SK-N-SH treated with all-trans-retinoic acid at 6 μM for 48 hours (cell line): ENCODE data around the gene CGN.

ENCODE experiments used
- ATAC-seq: fragments of 200-7000 bp; cut with Tn5 transposase; 3 replicates; pipeline ENCODE4 v1.9.1; 2020; ENCODE audit warnings: mild to moderate bottlenecking, moderate library complexity
- ARNTL ChIP-seq: fragments of 450-650 bp; formaldehyde crosslinking; IDR thresholded peaks from 2 replicates; pipeline ENCODE4 v1.5.0; 2020; ENCODE audit warnings: low read depth, mild to moderate bottlenecking, moderate library complexity, borderline replicate concordance
- BACH2 ChIP-seq: fragments of 250-450 bp; sonication (Bioruptor Pico); IDR thresholded peaks from 2 replicates; pipeline ENCODE4 v1.9.0; 2021; ENCODE audit warnings: mild to moderate bottlenecking, borderline replicate concordance
- GLIS3 ChIP-seq: fragments of 250-450 bp; sonication (Bioruptor Pico); IDR thresholded peaks from 2 replicates; pipeline ENCODE4 v1.5.0; 2020; ENCODE audit warnings: mild to moderate bottlenecking, moderate library complexity
- ISL1 ChIP-seq: fragments of 250-450 bp; sonication (Bioruptor Pico); IDR thresholded peaks from 2 replicates; pipeline ENCODE4 v2.1.2; 2022; ENCODE audit warnings: mild to moderate bottlenecking, moderate library complexity
- OSR1 ChIP-seq: fragments of 250-450 bp; sonication (Bioruptor Pico); IDR thresholded peaks from 2 replicates; pipeline ENCODE4 v1.8.0; 2022; ENCODE audit warnings: moderate library complexity, mild to moderate bottlenecking, inconsistent platforms
- PATZ1 ChIP-seq: fragments of 250-450 bp; sonication (Bioruptor Pico); IDR thresholded peaks from 2 replicates; pipeline ENCODE4 v1.8.0; 2020; ENCODE audit warnings: mild to moderate bottlenecking, moderate library complexity, borderline replicate concordance
- POU6F1 ChIP-seq: fragments of 250-450 bp; sonication (Bioruptor Pico); IDR thresholded peaks from 2 replicates; pipeline ENCODE4 v1.8.0; 2021; ENCODE audit warnings: low read depth, mild to moderate bottlenecking, moderate library complexity, borderline replicate concordance
- PPARA ChIP-seq: fragments of 250-450 bp; sonication (Bioruptor Pico); IDR thresholded peaks from 2 replicates; pipeline ENCODE4 v1.5.0; 2020; ENCODE audit warnings: mild to moderate bottlenecking, borderline replicate concordance
- RARB ChIP-seq: fragments of 250-450 bp; sonication (Bioruptor Pico); IDR thresholded peaks from 2 replicates; pipeline ENCODE4 v1.8.0; 2021; ENCODE audit warnings: mild to moderate bottlenecking, moderate library complexity
- SNAI2 ChIP-seq: fragments of 250-450 bp; sonication (Bioruptor Pico); IDR thresholded peaks from 2 replicates; pipeline ENCODE4 v1.5.0; 2020; ENCODE audit warnings: mild to moderate bottlenecking, moderate library complexity
- TCF4 ChIP-seq: fragments of 250-450 bp; sonication (Bioruptor Pico); IDR thresholded peaks from 2 replicates; pipeline ENCODE4 v1.8.0; 2021; ENCODE audit warnings: mild to moderate bottlenecking, moderate library complexity, borderline replicate concordance
- TOX ChIP-seq: fragments of 250-450 bp; sonication (Bioruptor Pico); IDR thresholded peaks from 2 replicates; pipeline ENCODE4 v1.8.0; 2021; ENCODE audit warnings: mild to moderate bottlenecking, moderate library complexity, borderline replicate concordance
- TSHZ2 ChIP-seq: fragments of 250-450 bp; sonication (Bioruptor Pico); IDR thresholded peaks from 2 replicates; pipeline ENCODE4 v1.5.0; 2020; ENCODE audit warnings: mild to moderate bottlenecking, moderate library complexity
- ZC3H10 ChIP-seq: fragments of 250-450 bp; sonication (Bioruptor Pico); IDR thresholded peaks from 2 replicates; pipeline ENCODE4 v1.5.1; 2021; ENCODE audit warnings: mild to moderate bottlenecking, moderate library complexity
- ZFP3 ChIP-seq: fragments of 250-450 bp; sonication (Bioruptor Pico); IDR thresholded peaks from 2 replicates; pipeline ENCODE4 v1.5.0; 2020; ENCODE audit warnings: mild to moderate bottlenecking, moderate library complexity
- ZFP30 ChIP-seq: fragments of 450-650 bp; formaldehyde crosslinking; IDR thresholded peaks from 2 replicates; pipeline ENCODE4 v1.5.0; 2022; ENCODE audit warnings: mild to moderate bottlenecking, moderate library complexity
- ZNF565 ChIP-seq: fragments of 450-650 bp; formaldehyde crosslinking; conservative IDR thresholded peaks from 2 replicates; pipeline ENCODE4 v1.5.0; 2020; ENCODE audit warnings: low read depth, mild to moderate bottlenecking, moderate library complexity
- ZNF70 ChIP-seq: fragments of 450-650 bp; formaldehyde crosslinking; IDR thresholded peaks from 2 replicates; pipeline ENCODE4 v1.5.0; 2020; ENCODE audit warnings: mild to moderate bottlenecking, moderate library complexity
- ZNF8 ChIP-seq: fragments of 450-650 bp; formaldehyde crosslinking; IDR thresholded peaks from 2 replicates; pipeline ENCODE4 v1.5.0; 2020; ENCODE audit warnings: mild to moderate bottlenecking, moderate library complexity
- TF ChIP-seq, protein P1 (sequence below): fragments of 250-450 bp; sonication (Bioruptor Pico); IDR thresholded peaks from 2 replicates; pipeline ENCODE4 v1.5.1; 2020; ENCODE audit warnings: low read depth, mild to moderate bottlenecking, moderate library complexity
- TF ChIP-seq, protein P2 (sequence below): fragments of 250-450 bp; sonication (Bioruptor Pico); IDR thresholded peaks from 2 replicates; pipeline ENCODE4 v1.5.1; 2021; ENCODE audit warnings: mild to moderate bottlenecking, moderate library complexity

The CGN gene

DNA sequence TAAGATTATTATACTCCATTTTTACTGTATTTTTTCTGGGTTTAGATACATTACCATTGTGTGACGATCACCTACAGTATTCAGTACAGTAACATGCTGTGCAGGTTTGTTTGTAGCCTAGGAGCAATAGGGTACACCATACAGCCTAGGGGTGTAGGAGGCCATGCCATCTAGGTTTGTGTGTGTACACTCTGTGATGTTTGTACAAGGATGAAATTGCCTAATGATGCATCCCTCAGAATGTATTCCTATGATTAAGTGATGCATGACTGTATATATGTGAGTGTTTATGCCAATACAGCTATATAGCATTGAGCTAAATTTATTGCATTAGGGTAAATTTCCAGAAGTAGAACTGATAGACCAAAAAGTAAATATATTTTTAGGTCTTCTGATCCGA, 52.2 kb downstream of the CGN start:
- TF ChIP-seq ZFP3 (CRISPR knock-in tag), result no peak
- TF ChIP-seq OSR1, result no peak
- no peak for TF ChIP-seq PATZ1 (CRISPR knock-in tag)
- no peak for TF ChIP-seq ZNF8 (CRISPR knock-in tag)
- TF ChIP-seq POU6F1 (CRISPR knock-in tag), result no peak
- TF ChIP-seq, protein P1, sequence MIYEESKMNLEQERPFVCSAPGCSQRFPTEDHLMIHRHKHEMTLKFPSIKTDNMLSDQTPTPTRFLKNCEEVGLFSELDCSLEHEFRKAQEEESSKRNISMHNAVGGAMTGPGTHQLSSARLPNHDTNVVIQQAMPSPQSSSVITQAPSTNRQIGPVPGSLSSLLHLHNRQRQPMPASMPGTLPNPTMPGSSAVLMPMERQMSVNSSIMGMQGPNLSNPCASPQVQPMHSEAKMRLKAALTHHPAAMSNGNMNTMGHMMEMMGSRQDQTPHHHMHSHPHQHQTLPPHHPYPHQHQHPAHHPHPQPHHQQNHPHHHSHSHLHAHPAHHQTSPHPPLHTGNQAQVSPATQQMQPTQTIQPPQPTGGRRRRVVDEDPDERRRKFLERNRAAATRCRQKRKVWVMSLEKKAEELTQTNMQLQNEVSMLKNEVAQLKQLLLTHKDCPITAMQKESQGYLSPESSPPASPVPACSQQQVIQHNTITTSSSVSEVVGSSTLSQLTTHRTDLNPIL, result no peak
- TF ChIP-seq PPARA, result no peak
- TF ChIP-seq ZFP30 (CRISPR knock-in tag), result no peak
- TF ChIP-seq TOX, result no peak
- TF ChIP-seq ARNTL (CRISPR knock-in tag), result no peak
- no peak for TF ChIP-seq TCF4 (CRISPR knock-in tag)
- no peak for TF ChIP-seq ZNF70 (CRISPR knock-in tag)
- TF ChIP-seq SNAI2, result no peak
- TF ChIP-seq BACH2 (CRISPR knock-in tag), result no peak
- no peak for TF ChIP-seq TSHZ2 (CRISPR knock-in tag)
- no peak for TF ChIP-seq GLIS3 (CRISPR knock-in tag)
- TF ChIP-seq, protein P2, sequence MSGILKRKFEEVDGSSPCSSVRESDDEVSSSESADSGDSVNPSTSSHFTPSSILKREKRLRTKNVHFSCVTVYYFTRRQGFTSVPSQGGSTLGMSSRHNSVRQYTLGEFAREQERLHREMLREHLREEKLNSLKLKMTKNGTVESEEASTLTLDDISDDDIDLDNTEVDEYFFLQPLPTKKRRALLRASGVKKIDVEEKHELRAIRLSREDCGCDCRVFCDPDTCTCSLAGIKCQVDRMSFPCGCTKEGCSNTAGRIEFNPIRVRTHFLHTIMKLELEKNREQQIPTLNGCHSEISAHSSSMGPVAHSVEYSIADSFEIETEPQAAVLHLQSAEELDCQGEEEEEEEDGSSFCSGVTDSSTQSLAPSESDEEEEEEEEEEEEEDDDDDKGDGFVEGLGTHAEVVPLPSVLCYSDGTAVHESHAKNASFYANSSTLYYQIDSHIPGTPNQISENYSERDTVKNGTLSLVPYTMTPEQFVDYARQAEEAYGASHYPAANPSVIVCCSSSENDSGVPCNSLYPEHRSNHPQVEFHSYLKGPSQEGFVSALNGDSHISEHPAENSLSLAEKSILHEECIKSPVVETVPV (CRISPR knock-in tag), result no peak
- no peak for TF ChIP-seq ISL1 (CRISPR knock-in tag)
- ATAC-seq, result no peak

- no peak for TF ChIP-seq RARB (CRISPR knock-in tag)
- no peak for TF ChIP-seq ZFP30 (CRISPR knock-in tag)
- no peak for TF ChIP-seq ISL1 (CRISPR knock-in tag)
- no peak for TF ChIP-seq ZFP3 (CRISPR knock-in tag)
- no peak for TF ChIP-seq PATZ1 (CRISPR knock-in tag)
- TF ChIP-seq ZNF8 (CRISPR knock-in tag), result no peak
- no peak for TF ChIP-seq ZC3H10 (CRISPR knock-in tag)
- TF ChIP-seq TCF4 (CRISPR knock-in tag), result no peak
- no peak for TF ChIP-seq ZNF565 (CRISPR knock-in tag)
- TF ChIP-seq, protein P2 (CRISPR knock-in tag), result no peak
- TF ChIP-seq TOX, result no peak
- TF ChIP-seq OSR1, result no peak
- no peak for TF ChIP-seq PPARA
- no peak for TF ChIP-seq BACH2 (CRISPR knock-in tag)
- no peak for TF ChIP-seq ZNF70 (CRISPR knock-in tag)
- ATAC-seq, result no peak
Measured at GRCh38 chr1:151565502-151566189, 54.5 kb downstream of the CGN start.
